Urinary bladder (tissue), 4 donors: Measurements from ENCODE around the gene CHN2. TPM values are rescaled to one million over a fixed set of nuclear protein-coding genes. Genes with fewer than 3 reads are reported as not detected.

ENCODE experiments used
- DNase-seq: peaks from one replicate; pipeline ENCODE4 v3.0.0-alpha.2; 2015; ENCODE audit errors: extremely low spot score
- H3K27ac ChIP-seq: one replicate; pipeline ENCODE4 v1.5.1; 2013; ENCODE audit warnings: low read depth, mild to moderate bottlenecking, moderate library complexity
- H3K36me3 ChIP-seq: one replicate; pipeline ENCODE4 v1.6.1; 2013; ENCODE audit warnings: mild to moderate bottlenecking, moderate library complexity; ENCODE audit not compliant: insufficient read depth
- H3K4me1 ChIP-seq: one replicate; pipeline ENCODE4 v1.6.1; 2013; ENCODE audit warnings: mild to moderate bottlenecking, moderate library complexity; ENCODE audit not compliant: insufficient read depth
- H3K4me3 ChIP-seq: one replicate; pipeline ENCODE4 v1.5.1; 2013; ENCODE audit warnings: low read depth, low read length
- WGBS: extraction: QIAGEN DNeasy Blood & Tissue Kit; methylation state at CpG from one replicate; pipeline ENCODE4 v1.1.7; 2013; 5-methylcytosine and 5-hydroxymethylcytosine counted together
- polyA plus RNA-seq: library from polyadenylated mRNA; stranded (reverse); fragments of 200-250 nt; gene quantifications from one replicate; pipeline ENCODE4 v1.2.3, GENCODE V29; 2013
- total RNA-seq: library from RNA; depleted of rRNA; stranded (reverse); fragments of >200 nt; gene quantifications from one replicate; pipeline ENCODE4 v1.2.3, GENCODE V29; 2014
- donor health status: healthy with polysubstance abuse.
- donor health status: healthy.

Gene CHN2
- total and polyA plus RNA-seq, 2 donors = 6.8 to 14.5 TPM

DNA sequence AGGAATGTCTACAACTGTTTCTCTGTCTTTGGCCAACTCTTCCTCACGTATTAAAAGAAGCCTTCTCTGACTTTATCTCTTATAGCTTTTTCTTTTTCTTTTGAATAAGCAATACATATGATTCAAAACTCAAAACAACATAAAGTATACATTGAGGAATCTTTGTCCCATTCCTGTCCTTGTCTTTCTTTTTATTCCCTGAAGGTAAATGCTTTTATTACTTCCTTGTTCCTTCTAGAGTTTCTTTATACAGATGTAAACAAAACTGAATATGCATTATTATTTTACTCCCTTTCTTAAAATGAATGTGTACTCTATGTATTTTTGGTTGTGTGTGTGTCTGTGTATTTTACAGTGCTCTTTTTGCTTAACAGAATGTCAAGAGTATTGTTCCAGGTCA is 170.1 kb downstream of the CHN2 start:
- Histone ChIP-seq H3K4me3 (no peak overlapping the region), H3K4me1 (no peaks in the 10 kb centered on the region), H3K36me3 (no peaks in the 10 kb centered on the region), H3K27ac (no peak overlapping the region)
- 75% methylated on average over 1 of the region's 1 CpG for WGBS
- DNase-seq = no peak

- Histone ChIP-seq H3K36me3 (no peaks in the 10 kb centered on the region), H3K4me3 (no peak overlapping the region), H3K27ac (no peak overlapping the region), H3K4me1 (no peaks in the 10 kb centered on the region)
- no peak for DNase-seq
- 98% methylated on average over 1 of the region's 1 CpG for WGBS
These were observed 170.8 kb downstream of the CHN2 start for GRCh38 chr7:29365423-29365822.

GRCh38 chr7:29367784-29368183 is 173.2 kb downstream of the CHN2 start:
- Histone ChIP-seq H3K36me3 (no peaks in the 10 kb centered on the region), H3K27ac (no peak overlapping the region), H3K4me3 (no peak overlapping the region), H3K4me1 (no peaks in the 10 kb centered on the region)
- DNase-seq = no peak
- 74% methylated on average over 3 of the region's 3 CpGs for WGBS

- H3K36me3 ChIP-seq = no peaks in the 10 kb centered on the region
- DNase-seq = no peak
- H3K27ac ChIP-seq = no peak overlapping the region
- no peak overlapping the region for H3K4me3 ChIP-seq
- 85% methylated on average over 8 of the region's 8 CpGs for WGBS
- no peaks in the 10 kb centered on the region for H3K4me1 ChIP-seq
These were observed 175.4 kb downstream of the CHN2 start for GRCh38 chr7:29369909-29370488.

DNA sequence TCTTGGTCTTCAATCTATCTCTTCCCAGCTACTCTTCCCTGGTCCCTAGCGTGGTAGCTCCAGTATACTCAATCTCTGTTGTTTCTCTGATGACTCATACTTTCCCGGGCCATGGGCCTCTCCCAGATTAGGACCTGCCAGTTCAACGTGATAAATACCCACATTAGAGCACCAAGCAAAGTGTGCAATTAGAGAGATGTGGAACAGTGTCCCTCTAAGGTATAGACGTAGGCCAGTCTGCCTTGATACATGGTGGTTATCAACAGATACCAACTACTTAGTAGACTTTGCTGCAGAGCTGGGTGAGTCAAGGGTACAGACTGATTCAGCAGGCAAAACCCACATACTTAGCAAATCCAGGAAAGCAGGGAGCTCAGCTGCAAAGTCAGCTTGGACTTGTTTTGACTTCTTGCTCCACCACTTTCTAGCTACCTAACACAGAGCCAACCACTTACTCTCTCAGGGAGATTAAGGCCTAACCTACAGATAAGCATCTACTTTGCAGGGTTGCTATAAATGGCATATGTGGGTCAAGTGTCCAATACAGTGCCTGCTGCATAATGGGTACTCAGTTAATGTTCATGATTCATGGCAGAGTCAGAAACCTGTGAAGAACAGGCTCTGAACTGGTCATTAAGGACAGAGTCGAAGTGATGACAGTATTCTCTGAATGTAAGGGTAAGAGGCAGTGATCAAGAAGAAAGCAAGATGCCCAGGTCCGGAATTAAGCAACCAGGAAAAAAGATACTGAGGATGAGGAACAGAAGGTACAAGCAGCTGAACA is 176.1 kb downstream of the CHN2 start:
- Histone ChIP-seq H3K4me3 (no peak overlapping the region), H3K36me3 (no peaks in the 10 kb centered on the region), H3K4me1 (no peaks in the 10 kb centered on the region), H3K27ac (no peak overlapping the region)
- 54% methylated on average over 6 of the region's 6 CpGs for WGBS
- no peak for DNase-seq

- H3K4me1 ChIP-seq = peaks cover 4% of the 10 kb centered on the region
- H3K27ac ChIP-seq = no peak overlapping the region
- no peaks in the 10 kb centered on the region for H3K36me3 ChIP-seq
- DNase-seq = no peak
- no peak overlapping the region for H3K4me3 ChIP-seq
- 92% methylated on average over 3 of the region's 3 CpGs for WGBS
These were observed 176.9 kb downstream of the CHN2 start for GRCh38 chr7:29371472-29371871.

DNA sequence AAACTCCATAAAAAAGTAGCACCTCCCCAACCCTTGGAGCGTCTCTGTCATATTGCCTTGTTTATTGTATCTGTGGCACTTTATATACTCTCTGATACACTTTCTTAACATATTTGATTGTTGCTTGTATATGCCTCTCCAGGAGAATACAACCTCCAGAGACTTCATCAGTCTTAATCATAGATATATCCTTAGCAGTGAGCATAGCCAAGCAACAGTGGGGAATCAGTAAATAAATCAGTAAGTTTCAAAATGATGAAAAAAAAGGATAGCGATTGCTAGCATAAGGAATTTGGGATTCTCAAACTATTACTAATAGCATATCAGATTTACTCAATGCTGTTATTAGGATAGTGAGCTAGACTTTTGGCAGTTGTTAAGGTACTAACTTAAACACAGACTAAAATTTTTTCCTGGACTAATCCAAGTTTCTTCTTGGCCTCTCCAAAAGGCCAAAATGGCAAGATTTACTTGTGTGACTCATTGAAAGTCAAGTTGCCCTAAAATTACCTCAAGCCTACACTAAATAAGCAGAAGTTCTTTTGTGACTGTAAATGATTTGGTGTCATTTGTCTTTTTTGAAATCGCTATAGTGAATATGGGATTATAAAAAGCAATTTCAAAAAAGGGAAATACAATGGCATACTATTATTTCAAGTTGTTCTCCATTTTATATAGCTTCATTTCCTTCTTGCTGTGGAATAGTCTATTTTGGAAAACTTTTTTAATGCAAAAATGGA is 177.9 kb downstream of the CHN2 start:
- Histone ChIP-seq H3K4me3 (no peak overlapping the region), H3K27ac (no peak overlapping the region), H3K4me1 (peaks cover 5% of the 10 kb centered on the region), H3K36me3 (no peaks in the 10 kb centered on the region)
- WGBS = 73% methylated on average over 3 of the region's 3 CpGs
- no peak for DNase-seq

- Histone ChIP-seq H3K27ac (peak overlapping the region; percentile 5), H3K36me3 (no peaks in the 10 kb centered on the region), H3K4me1 (peaks cover 5% of the 10 kb centered on the region), H3K4me3 (no peak overlapping the region)
- 73% methylated on average over 7 of the region's 7 CpGs for WGBS
- DNase-seq = no peak
These were observed 181.3 kb downstream of the CHN2 start for GRCh38 chr7:29375641-29376562.

GRCh38 chr7:29377718-29378117 is 183.1 kb downstream of the CHN2 start:
- Histone ChIP-seq H3K4me3 (no peak overlapping the region), H3K27ac (no peak overlapping the region), H3K36me3 (no peaks in the 10 kb centered on the region), H3K4me1 (peaks cover 5% of the 10 kb centered on the region)
- WGBS = 87% methylated on average over 4 of the region's 4 CpGs
- no peak for DNase-seq

- DNase-seq = no peak
- Histone ChIP-seq H3K4me1 (peaks cover 5% of the 10 kb centered on the region), H3K27ac (no peak overlapping the region), H3K4me3 (no peak overlapping the region), H3K36me3 (no peaks in the 10 kb centered on the region)
- WGBS = 94% methylated on average over 2 of the region's 2 CpGs
These were observed 185.0 kb downstream of the CHN2 start for GRCh38 chr7:29379551-29379950.

GRCh38 chr7:29381206-29382094 is 186.9 kb downstream of the CHN2 start:
- 86% methylated on average over 5 of the region's 5 CpGs for WGBS
- DNase-seq = no peak
- no peak overlapping the region for H3K27ac ChIP-seq

GRCh38 chr7:29384277-29384676 is 189.7 kb downstream of the CHN2 start:
- Histone ChIP-seq H3K4me1 (no peaks in the 10 kb centered on the region), H3K4me3 (no peak overlapping the region), H3K36me3 (no peaks in the 10 kb centered on the region), H3K27ac (no peak overlapping the region)
- no peak for DNase-seq
- 95% methylated on average over 2 of the region's 2 CpGs for WGBS

More at GRCh38 chr7:29381206-29382094, 186.9 kb downstream of the CHN2 start:
- H3K36me3 ChIP-seq = no peaks in the 10 kb centered on the region
- peaks cover under 1% of the 10 kb centered on the region for H3K4me1 ChIP-seq
- H3K4me3 ChIP-seq = no peak overlapping the region
